Progenitor cell of endocrine pancreas (in vitro differentiated cells): ENCODE data around the gene CTLA4. TPM values are rescaled to one million over a fixed set of nuclear protein-coding genes. Genes with fewer than 3 reads are reported as not detected.

Experiments used
- DNase-seq: peaks from one replicate; pipeline ENCODE4 v3.0.0; 2021; ENCODE audit warnings: low spot score; ENCODE audit not compliant: unreplicated experiment
- H3K27ac Mint-ChIP-seq: 2 replicates; pipeline ENCODE4 v1.8.0; 2021; ENCODE audit warnings: mild to moderate bottlenecking, moderate library complexity, mixed read lengths
- H3K27me3 Mint-ChIP-seq: 2 replicates; pipeline ENCODE4 v1.8.0; 2021; ENCODE audit warnings: mixed read lengths
- H3K36me3 Mint-ChIP-seq: 2 replicates; pipeline ENCODE4 v1.8.0; 2022; ENCODE audit warnings: mixed read lengths; ENCODE audit not compliant: insufficient read depth
- H3K4me1 Mint-ChIP-seq: 2 replicates; pipeline ENCODE4 v1.8.0; 2021; ENCODE audit warnings: low read depth, mixed read lengths
- H3K4me3 Mint-ChIP-seq: 2 replicates; pipeline ENCODE4 v1.8.0; 2021; ENCODE audit warnings: low read depth, mild to moderate bottlenecking, moderate library complexity, mixed read lengths
- H3K9me3 Mint-ChIP-seq: 2 replicates; pipeline ENCODE4 v1.8.0; 2021; ENCODE audit warnings: low read depth, mixed read lengths
- total RNA-seq: library from RNA; stranded (reverse); gene quantifications from 2 replicates; pipeline ENCODE4 v1.2.1, GENCODE V29; 2021
- TF ChIP-seq, protein P1 (sequence below): fragments of 200-600 bp; sonication (generic); IDR thresholded peaks from one replicate; pipeline ENCODE4 v1.5.0; 2021; ENCODE audit warnings: antibody characterized with exemption, mild to moderate bottlenecking; ENCODE audit not compliant: unreplicated experiment

CTLA4 gene
- total RNA-seq, 1 donor from 2014 or later: not detected

- no peaks in the 10 kb centered on the region for H3K4me1 Mint-ChIP-seq
- H3K36me3 Mint-ChIP-seq: no peaks in the 10 kb centered on the region
- peaks cover 9% of the 10 kb centered on the region for H3K27me3 Mint-ChIP-seq
- no peaks in the 10 kb centered on the region for H3K9me3 Mint-ChIP-seq
- TF ChIP-seq, protein P1, sequence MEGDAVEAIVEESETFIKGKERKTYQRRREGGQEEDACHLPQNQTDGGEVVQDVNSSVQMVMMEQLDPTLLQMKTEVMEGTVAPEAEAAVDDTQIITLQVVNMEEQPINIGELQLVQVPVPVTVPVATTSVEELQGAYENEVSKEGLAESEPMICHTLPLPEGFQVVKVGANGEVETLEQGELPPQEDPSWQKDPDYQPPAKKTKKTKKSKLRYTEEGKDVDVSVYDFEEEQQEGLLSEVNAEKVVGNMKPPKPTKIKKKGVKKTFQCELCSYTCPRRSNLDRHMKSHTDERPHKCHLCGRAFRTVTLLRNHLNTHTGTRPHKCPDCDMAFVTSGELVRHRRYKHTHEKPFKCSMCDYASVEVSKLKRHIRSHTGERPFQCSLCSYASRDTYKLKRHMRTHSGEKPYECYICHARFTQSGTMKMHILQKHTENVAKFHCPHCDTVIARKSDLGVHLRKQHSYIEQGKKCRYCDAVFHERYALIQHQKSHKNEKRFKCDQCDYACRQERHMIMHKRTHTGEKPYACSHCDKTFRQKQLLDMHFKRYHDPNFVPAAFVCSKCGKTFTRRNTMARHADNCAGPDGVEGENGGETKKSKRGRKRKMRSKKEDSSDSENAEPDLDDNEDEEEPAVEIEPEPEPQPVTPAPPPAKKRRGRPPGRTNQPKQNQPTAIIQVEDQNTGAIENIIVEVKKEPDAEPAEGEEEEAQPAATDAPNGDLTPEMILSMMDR: no peak
- H3K4me3 Mint-ChIP-seq: no peak overlapping the region
- H3K27ac Mint-ChIP-seq: no peak overlapping the region
- DNase-seq: no peak
Measured at GRCh38 chr2:203823173-203823572, 44.4 kb upstream of the CTLA4 start.

GRCh38 chr2:203824057-203824456 is 43.5 kb upstream of the CTLA4 start:
- Mint-ChIP-seq H3K4me1 (no peaks in the 10 kb centered on the region), H3K4me3 (no peak overlapping the region), H3K9me3 (no peaks in the 10 kb centered on the region), H3K36me3 (no peaks in the 10 kb centered on the region), H3K27me3 (peaks cover 9% of the 10 kb centered on the region), H3K27ac (no peak overlapping the region)
- no peak for DNase-seq
- TF ChIP-seq, protein P1: no peak

GRCh38 chr2:203824603-203825002 is 43.0 kb upstream of the CTLA4 start:
- Mint-ChIP-seq H3K4me1 (no peaks in the 10 kb centered on the region), H3K4me3 (no peak overlapping the region), H3K9me3 (no peaks in the 10 kb centered on the region), H3K36me3 (no peaks in the 10 kb centered on the region), H3K27me3 (peaks cover 9% of the 10 kb centered on the region), H3K27ac (no peak overlapping the region)
- TF ChIP-seq, protein P1: no peak
- DNase-seq: no peak

DNA sequence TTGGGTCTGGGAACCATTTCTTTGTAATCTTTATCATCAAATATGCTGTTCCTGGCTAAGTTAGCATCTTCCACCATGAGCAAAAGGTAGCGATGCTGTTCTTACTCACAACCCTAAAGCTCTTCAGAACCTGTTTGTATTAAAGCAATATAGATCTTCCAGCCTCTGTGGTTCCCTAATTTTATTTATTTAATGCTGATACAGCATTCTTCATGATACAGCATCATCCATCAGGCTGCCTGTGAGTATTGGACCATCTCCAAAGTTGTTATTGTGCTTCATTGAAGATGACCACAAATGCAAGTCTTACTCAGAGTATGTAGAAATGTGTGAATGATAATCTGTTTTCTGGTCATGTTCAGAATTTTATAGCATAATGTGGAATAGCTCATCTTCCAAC is 40.9 kb upstream of the CTLA4 start:
- H3K4me3 Mint-ChIP-seq: no peak overlapping the region
- no peak overlapping the region for H3K27ac Mint-ChIP-seq
- H3K9me3 Mint-ChIP-seq: no peaks in the 10 kb centered on the region
- no peaks in the 10 kb centered on the region for H3K36me3 Mint-ChIP-seq
- TF ChIP-seq, protein P1: no peak
- peaks cover 9% of the 10 kb centered on the region for H3K27me3 Mint-ChIP-seq
- no peak for DNase-seq
- H3K4me1 Mint-ChIP-seq: no peaks in the 10 kb centered on the region

DNA sequence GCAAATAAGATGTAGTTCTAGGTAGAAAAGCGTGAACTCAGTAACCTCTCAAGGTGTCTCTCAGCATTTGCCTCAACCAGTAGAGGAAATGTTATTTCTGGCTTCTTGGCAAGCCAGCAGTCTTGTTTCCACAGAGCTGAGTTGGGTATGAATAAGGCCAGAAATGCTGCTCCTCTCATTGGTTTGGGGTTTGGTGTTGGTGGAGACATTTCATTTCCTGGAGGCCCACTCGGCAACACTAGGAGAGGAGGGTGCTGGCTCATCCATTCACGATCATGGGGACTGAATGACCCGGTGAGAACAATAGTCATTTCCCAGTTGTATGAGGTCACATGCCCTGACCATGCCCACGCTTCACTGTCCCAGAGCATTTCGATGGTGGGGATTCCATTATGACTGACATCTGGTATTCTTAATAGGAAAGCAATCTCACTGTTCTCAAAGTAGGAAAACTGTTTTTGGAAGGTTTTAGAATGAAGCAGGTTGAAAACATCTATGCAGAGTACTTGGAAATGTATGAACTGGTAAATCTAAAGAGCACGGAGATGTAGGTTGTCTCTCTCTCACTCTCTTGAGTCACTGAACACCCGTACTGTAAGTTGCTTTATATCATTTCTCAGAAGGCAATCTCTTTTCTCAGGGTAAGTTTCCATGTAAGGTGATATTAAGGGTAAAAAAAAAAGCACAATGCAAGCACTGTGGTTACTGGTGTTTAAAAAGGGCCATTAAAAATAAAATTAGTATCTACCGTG is 37.1 kb upstream of the CTLA4 start:
- DNase-seq: no peak
- Mint-ChIP-seq H3K36me3 (no peaks in the 10 kb centered on the region), H3K9me3 (no peaks in the 10 kb centered on the region), H3K4me1 (no peaks in the 10 kb centered on the region), H3K27ac (no peak overlapping the region), H3K27me3 (no peaks in the 10 kb centered on the region), H3K4me3 (no peak overlapping the region)
- TF ChIP-seq, protein P1: no peak
